ENCODE results near the gene FBXL22. TPM values are rescaled to one million over a fixed set of nuclear protein-coding genes. Genes with fewer than 3 reads are reported as not detected.

FBXL22 gene
- total and polyA plus RNA-seq, 2 of the 8 experiments (the other 6 are each of a cell fraction or from before 2014, with no cell fraction given), result 0.09 to 0.47 TPM

- Histone ChIP-seq H4K91ac (replicated peaks; ENCODE audit: insufficient read length, low read length) (no peak overlapping the region), H2BK5ac (ENCODE audit: low read depth, low read length) (no peak overlapping the region), H3K9ac (replicated peaks in 1 of 4; ENCODE audit: extremely low read depth in 1 of 4, low read depth in 3 of 4, low read length in 3 of 4) (no peak overlapping the region), H3K4ac (replicated peaks; ENCODE audit: insufficient read length, low read depth, low read length) (no peak overlapping the region), H3K79me1 (ENCODE audit: low read depth, low read length) (no peaks in the 10 kb centered on the region), H3K56ac (replicated peaks; ENCODE audit: insufficient read length, low read depth, low read length) (no peak overlapping the region), H3K18ac (ENCODE audit: extremely low read depth, low read length) (no peak overlapping the region), H3K23ac (ENCODE audit: insufficient read length) (no peak overlapping the region), H3K14ac (ENCODE audit: insufficient read length) (no peak overlapping the region), H3K4me2 (ENCODE audit: insufficient read depth in 1 of 2, low read depth in 2 of 2, low read length in 2 of 2) (no peak overlapping the region), H2AK5ac (ENCODE audit: low read depth, low read length) (no peak overlapping the region), H3K4me1 (replicated peaks in 1 of 4; ENCODE audit: control insufficient read depth in 3 of 4, insufficient read depth in 4 of 4, low read length in 3 of 4) (no peaks in the 10 kb centered on the region), H2BK20ac (ENCODE audit: low read length) (no peak overlapping the region), H4K8ac (ENCODE audit: extremely low read depth, insufficient read depth, low read length) (no peak overlapping the region), H2BK12ac (ENCODE audit: low read depth, low read length) (no peak overlapping the region), H3K36me3 (ENCODE audit: control insufficient read depth in 2 of 4, insufficient read depth in 4 of 4, low read length in 3 of 4) (peaks cover 3 to 15% (median 6%) of the 10 kb centered on the region in 4 experiments; a peak in 6 of 8 replicates), H3K79me2 (ENCODE audit: control insufficient read depth in 1 of 2, insufficient read depth in 2 of 2, low read length in 2 of 2) (no peaks in the 10 kb centered on the region), H3K27me3 (replicated peaks in 1 of 4; ENCODE audit: control insufficient read depth in 3 of 4, extremely low read depth in 1 of 4, insufficient read depth in 3 of 4, low read length in 3 of 4) (no peaks in the 10 kb centered on the region), H4K5ac (ENCODE audit: insufficient read length, low read depth, low read length) (no peak overlapping the region), H3K4me3 (ENCODE audit: extremely low read depth in 1 of 4, insufficient read depth in 2 of 4, low read depth in 3 of 4, low read length in 4 of 4) (no peak overlapping the region), H4K20me1 (replicated peaks in 1 of 2; ENCODE audit: control insufficient read depth in 1 of 2, insufficient read depth in 2 of 2, low read length in 2 of 2) (peaks cover 0 to 3% of the 10 kb centered on the region in 2 experiments), H2AFZ (ENCODE audit: low read length) (no peak overlapping the region), H3K23me2 (ENCODE audit: low read depth, low read length) (no peaks in the 10 kb centered on the region), H2BK120ac (replicated peaks; ENCODE audit: low read depth, low read length) (no peak overlapping the region), H3K9me3 (ENCODE audit: insufficient read depth in 2 of 2, low read depth in 1 of 2, low read length in 1 of 2) (no peaks in the 10 kb centered on the region), H3K27ac (ENCODE audit: low read depth, low read length) (no peak overlapping the region), H2BK15ac (ENCODE audit: low read length) (no peak overlapping the region)
- WGBS, 2 experiments (ENCODE audit: extremely low coverage in 1 of 2, insufficient coverage in 1 of 2, insufficient read length in 1 of 2, insufficient replicate concordance in 2 of 2, low coverage in 1 of 2, low lambda C conversion rate in 2 of 2, missing lambda C conversion rate in 1 of 2), result 96% methylated on average over 6 of the region's 6 CpGs; no CpG with 5 or more reads in 1 of the 2 experiments
- no peak for TF ChIP-seq FOSL1 (IDR thresholded peaks at IDR 0.05; ENCODE audit: insufficient read depth, low read depth, low read length)
- ChIA-PET CTCF (ENCODE audit: partially characterized antibody) (interaction anchor here (0.6 to 3.5 kb wide), 40 partner anchors 8 to 459 kb away, joined by 3 to 37 read pairs (median 4); partner anchors contain the start of gene FBXL22), POLR2A (ENCODE audit: partially characterized antibody) (interaction anchor here (1.1 kb wide), 1 partner anchor 329 kb away, joined by 3 read pairs; no protein-coding TSS in a partner anchor)
- DNase-seq (ENCODE audit: low read depth in 1 of 2, low spot score in 2 of 2) (no peak), FAIRE-seq (no peak)
Measured at GRCh38 chr15:63609448-63609847, 12.3 kb downstream of the FBXL22 start.

Data from H1 (cell line).